RCC 7860 (cell line): ENCODE data around the gene PRKCB.

Experiments used
- DNase-seq: peaks from one replicate; pipeline ENCODE4 v3.0.0-alpha.2; 2015; ENCODE audit warnings: low spot score
- FAIRE-seq: peaks from 2 replicates; lab custom pipeline; 2012; peaks lifted over from hg19 to GRCh38; lab: Jason Lieb, UNC

PRKCB gene

DNA sequence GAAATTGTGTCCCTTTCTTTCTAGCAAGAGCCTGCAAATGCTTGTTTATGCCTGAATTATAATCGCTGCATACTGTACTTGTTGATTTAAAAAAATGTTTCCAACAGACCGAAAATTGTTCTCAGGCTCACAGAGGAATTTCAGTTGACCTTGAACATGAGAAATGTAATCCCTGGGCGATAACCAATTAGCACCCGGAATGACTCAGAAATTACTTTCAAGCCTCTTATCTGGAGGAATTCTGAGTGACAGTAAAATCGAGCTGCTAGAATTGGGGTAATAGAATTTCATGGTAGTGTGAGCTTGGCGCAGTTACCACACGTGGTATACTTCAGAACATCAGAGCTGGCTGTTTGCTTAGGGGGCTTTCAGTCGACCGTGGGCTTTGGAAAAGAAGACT is 281.2 kb downstream of the PRKCB start:
- FAIRE-seq, result no peak

DNA sequence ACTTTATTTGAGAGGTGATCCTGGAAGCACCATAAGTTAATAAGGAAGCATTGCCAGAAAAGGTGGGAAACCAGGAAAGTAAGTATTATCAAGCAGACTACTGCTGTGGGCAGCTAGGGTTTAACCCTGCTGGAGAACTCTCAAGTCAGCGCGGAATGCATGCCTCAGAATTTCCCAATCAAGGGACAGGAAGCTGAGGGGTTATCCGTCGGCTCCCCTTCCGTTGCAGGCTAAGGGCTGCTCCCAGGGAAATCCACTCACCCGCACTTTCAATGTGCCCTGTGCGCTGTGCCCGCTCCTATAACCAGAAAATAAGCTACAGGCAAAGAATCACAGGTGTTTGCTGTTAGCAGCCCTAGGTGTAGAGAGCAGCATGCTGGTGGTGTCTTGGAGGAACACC is 281.9 kb downstream of the PRKCB start:
- FAIRE-seq, result no peak

More for the DNA sequence above, 281.2 kb downstream of the PRKCB start:
- DNase-seq, result no peak

DNA sequence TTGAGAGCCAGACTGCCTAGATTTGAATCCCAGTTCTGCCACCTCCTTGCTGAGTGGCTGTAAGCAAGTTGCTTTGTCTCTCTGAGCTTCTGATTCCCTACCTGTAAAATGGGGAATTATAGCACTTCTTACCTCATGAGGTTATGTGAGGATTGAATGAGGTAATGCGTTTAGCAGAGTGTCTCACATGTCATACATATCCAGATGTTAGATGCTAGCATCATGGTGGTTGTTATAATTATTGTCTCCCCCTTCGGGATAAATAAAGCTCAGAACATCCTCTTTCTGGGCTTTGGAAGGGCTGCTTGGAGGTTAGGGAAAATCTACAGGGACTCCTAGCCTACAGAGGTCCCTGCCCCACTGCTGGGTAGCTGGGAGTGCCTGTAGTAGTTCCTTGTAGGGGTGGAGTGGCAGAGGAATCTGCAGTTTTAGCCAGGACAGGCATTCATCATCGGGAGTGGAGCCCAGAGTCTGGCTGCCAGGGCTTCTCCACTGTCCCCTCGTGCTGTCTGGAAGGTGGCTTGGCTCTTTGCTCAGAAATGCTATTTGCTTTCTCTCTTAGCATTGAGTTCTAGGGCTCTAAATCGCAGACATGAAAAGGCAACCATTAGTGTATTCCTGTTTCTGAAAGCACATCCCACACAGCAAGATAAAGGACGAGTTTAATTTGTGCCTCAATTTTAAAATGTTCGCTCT is 282.5 kb downstream of the PRKCB start:
- FAIRE-seq (no peak), DNase-seq (no peak)

More for the DNA sequence above, 281.9 kb downstream of the PRKCB start:
- no peak for DNase-seq

DNA sequence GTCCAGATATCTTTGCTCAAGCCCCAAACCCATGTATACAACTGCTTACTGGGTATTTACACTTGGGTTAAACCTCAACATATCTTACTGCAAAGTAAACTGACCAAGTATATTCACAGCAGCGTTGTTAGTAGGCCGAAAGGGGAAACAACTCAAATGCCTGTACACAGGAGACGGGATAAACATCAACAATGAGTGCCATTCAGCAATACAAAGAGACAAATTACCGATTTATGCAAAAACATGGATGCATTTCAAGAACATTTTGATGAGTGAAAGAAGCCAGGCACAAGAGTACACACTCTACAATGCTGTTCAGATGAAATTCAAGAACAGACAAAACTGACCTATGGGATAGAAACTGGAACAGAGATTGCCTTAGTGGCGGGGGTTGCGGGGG is 284.0 kb downstream of the PRKCB start:
- DNase-seq (no peak), FAIRE-seq (no peak)

DNA sequence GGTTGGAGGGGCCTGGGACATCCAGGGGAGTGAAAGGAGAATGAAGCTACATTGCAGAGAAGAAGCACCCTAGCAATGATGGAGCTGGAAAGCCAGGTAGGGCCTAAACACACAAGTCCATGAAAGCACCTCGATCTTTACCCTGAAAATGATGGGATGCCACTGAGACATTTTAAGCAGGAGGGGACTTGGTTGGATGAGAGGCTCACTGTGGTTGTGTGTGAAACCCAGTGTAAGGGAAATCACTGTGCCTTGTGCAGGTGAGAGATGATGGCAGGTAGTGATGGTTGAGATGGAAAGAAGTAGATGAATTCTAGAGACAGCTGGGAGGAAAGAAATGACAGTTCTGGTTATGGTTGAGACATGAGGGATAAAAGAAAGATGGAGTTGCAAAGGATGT is 287.5 kb downstream of the PRKCB start:
- FAIRE-seq (no peak), DNase-seq (no peak)

DNA sequence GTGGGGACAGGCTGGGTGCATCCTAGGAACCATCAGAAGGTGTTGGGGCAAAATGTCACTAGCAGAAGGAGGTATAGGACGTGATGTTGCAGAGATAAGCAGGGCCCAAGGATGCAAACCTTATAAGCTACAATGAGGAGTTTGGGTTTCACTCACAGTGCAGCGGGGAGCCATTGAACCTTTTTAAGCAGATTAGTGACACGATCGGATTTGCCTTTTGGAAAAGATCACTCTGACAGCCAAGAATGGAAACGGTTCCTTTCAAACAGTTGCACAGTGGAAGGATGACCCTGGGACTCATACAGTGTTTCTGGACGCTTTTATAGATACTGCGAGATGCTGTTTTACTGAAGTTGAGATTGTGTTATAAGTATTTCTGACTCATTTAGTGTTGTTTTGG is 288.5 kb downstream of the PRKCB start:
- no peak for FAIRE-seq
- no peak for DNase-seq

DNA sequence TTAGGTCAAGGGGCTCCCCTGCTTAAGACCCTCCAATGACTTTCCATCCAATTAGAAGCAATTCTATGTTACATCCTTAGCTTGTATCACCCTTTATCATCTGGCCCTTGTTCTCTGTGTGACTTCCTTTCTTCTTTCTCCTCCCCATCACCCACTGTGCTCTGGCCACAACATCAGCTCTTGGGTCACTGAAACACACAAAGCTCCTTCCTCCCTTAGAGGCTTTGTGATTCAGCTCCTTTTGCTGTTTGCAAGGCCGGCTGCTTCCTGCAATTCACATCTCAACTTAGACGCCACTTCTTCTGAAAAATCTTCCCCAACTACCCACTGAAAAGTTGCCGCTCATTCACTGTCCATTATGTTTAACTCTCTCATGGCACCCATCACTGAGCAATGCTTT is 289.4 kb downstream of the PRKCB start:
- no peak for DNase-seq
- FAIRE-seq, result no peak

DNA sequence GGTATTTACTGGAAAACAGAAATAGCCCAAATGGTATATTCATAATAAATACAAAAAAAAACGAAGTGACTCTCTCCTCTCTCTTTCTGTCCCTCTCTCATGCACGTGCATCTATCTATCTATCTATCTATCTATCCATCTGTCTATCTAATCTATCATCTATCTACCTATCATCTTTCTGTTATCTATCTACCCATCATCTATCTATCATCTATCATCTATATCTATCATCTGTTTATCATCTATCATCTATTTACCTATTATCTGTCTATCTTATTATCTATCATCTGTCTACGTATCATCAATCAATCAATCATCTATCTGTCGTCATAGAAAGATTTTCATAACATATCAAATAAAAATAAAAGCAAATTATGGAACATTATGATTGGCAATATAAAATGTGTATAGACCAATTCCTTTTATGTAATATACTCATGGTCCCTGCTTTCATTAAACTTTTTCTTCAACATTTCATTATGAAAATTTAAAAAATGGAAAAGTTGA is 293.7 kb downstream of the PRKCB start:
- FAIRE-seq (no peak), DNase-seq (no peak)

DNA sequence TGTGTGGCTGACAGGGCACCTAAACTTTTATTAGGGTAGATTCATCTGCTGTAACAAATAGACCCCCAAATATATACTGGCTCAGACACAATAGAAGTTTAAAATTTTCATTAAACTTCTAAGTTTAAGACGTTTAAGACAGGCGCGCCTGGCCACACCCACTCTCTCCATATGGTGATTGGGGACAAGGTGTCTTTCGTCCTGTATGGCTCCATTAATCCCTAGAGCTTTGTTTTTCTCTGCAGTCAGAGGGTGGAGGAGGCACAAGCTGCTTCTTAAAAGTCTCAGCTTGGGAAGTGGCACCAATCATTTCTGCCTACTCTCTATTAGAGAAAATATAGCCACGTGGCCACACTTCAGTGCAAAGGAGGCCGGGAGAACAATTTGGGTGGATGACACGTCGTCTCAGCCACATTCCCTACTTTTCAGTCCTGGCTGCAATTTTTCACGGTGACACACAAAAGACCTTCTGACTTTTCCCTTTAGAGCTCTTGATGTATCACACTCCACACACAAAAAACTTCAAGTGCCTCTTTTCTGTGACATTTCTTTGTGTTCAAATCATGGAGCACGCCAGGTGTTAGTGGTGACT is 294.8 kb downstream of the PRKCB start:
- DNase-seq (no peak), FAIRE-seq (no peak)

DNA sequence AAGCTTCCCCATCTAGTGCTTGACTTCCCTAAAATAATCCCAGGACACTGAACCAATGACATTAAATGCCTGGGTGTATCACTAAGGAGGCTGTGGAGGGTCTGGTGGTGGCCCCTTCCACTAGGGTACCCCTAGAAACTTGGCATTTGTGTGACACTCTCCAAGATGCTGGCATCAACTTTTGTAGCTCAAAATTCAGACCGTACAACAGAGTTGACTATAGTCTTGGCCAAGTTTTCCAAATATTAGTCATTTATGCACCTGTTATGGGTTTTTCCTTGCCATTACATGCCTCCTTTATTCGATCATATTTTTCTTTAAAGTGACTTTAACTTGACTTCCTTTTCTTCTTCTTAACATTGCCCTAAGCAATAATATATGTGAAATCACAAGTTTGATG is 295.5 kb downstream of the PRKCB start:
- FAIRE-seq (no peak), DNase-seq (no peak)

DNA sequence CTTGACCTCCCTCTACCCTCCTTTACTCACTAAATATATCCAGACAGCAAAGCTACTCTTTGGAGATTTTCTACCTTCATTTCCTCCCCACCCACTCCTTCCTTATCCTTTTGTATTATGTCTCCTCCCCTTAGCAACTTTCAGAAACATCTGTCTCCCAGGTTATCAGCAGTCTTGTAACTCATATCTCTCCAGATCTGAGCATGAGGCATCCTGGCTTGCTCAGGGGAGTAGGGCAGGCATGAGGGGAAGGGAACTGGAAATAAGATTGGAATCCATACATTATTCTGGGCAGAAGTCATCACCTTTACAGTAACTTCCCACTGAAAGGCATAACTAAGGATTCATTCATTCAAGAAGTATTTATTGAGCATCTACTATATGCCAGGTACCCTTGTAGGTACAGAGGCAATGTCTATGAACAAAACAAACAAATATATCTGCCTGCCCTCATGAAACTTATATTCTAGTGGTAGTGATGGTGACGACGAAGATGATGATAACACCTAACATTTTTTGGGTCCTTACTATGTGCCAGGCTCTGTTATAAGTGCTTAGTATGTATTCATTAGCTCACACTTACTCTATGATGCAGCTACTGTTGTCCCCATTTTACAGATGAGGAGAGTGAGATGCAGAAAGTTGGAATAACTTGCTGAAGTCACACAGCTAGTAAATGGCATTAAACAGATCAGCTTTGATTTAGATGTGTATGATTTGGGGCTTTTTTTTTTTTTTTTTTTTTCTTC is 296.4 kb downstream of the PRKCB start:
- FAIRE-seq (no peak), DNase-seq (no peak)

DNA sequence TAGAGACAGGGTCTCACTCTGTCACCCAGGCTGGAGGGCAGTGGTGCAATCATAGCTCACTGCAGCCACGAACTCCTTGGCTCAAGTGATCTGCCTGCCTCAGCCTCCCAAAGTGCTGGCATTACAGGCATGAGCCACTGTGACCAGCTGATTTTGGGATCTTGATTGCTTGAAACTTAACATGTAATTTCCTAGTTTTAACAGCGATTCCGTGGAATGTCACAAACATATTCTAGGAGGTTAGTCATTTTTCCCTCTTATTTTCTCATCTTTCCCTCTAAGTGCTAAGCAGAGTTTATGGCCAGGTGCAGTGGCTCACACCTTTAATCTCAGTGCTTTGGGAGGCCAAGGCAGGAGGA is 297.0 kb downstream of the PRKCB start:
- FAIRE-seq (no peak), DNase-seq (no peak)

DNA sequence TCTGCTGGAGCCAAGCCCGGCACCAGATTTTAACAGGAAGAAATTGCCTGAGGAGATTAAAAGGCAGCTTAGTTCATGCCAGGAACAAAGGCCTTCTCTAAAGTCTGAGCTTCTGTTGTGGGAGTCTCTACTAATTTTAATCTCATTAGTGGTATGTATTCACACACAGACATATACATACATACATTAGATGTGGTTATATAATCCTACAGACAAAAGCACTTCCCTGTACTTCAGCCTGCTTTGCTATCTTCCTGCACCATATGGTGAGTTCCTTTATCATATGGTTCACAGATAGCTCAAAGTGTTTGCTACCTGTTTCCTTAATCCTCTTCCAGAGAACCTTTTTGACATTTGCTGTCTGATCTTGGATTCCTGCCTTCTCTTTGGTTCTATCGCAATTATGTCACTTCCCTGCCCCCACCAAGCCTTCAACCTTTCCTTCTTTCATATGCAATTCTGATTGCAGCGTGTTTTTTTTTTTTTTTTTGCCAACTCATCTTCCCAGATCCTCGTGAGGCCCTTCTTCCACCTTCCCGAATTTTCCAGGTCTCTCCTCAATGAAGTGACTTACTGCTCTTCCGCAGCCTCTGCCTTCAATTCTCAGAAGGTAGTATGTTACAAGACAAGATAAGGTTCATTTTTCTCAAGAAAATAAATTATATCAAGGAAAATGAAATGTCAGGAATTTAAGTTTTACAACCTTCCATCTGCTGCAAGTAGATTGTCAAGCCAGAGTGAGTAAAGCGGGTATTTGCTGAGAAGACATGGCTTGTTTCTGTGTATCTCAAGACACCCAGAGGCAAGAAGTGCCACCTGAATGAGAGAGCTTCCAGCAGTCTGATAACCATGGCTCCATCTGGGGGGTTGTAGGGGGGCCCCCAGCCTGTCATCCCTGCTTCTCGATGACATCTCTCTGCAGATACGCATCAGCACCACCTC is 300.1 kb downstream of the PRKCB start:
- FAIRE-seq, result no peak
- no peak for DNase-seq

DNA sequence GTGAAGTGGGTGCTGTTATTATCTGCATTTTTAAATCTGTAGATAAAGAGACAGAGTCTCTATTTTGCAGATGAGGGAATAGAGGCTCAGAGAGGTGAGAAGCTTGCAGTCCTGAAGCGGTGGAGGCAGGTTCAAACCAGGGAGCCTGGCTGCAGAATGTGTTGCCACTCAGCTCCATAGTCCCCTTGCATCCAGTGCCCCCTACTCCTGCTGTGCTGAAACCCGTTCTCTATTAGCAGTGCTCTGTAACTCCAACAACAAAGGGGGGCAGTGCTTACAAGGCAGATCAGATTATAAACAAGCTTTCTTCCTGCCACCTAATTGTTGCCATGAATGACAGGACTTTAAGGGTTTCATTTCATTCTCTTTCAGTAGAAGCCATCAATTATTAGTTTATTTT is 302.2 kb downstream of the PRKCB start:
- DNase-seq (no peak), FAIRE-seq (no peak)

DNA sequence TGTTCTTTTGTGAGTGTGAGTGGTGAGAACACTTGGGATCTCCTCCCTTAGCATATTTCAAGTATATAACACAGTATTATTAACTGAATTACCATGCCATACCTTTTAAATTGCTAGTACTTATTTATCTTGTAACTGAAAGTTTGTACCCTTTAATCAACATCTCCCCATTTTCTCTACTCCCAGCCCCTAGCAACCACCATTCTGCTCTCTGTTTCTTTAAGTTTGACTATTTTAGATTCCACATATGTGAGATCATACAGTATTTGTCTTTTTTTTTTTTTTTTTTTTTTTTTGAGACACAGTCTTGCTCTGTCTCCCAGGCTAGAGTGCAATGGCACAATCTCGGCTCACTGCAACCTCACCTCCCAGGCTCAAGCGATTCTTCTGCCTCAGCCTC is 302.8 kb downstream of the PRKCB start:
- no peak for DNase-seq

DNA sequence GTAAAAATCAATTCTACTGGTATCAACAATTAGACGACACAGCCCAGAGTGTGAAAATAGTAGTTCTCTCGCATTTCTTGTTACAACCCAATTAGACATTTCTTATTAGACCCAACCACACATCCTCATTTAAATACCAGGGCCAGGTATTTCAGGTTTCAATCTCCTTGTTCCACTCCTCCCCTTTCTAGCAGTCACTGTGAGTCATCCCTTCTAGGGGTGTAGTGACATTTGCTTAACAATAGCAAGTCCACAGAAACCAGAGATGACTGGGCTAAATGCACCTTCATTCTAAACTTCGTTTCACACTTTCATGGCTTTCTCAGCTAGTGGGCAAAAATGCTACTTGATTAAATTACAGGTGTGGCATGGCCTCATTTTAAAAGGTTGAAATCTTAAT is 303.5 kb downstream of the PRKCB start:
- FAIRE-seq, result no peak
- DNase-seq, result no peak

More for the DNA sequence above, 302.8 kb downstream of the PRKCB start:
- no peak for FAIRE-seq

DNA sequence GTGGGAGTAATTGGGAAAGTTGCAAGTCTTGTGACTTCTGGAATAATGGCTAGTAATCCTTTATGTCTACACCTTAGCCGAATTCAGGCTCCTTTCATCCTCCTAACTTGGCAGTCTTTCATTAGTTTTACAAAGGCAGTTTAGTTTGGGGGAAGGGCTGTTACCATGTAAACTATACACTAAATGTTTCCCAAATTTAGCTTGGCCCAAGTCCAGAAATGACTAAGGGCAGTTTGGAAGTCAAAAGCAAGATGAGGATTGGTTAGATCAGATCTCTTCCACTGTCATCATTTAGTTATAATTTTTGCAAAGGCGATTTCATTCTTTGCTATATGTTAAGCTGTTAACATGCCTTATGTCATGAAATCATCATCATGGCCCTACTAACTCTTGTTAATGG is 304.9 kb downstream of the PRKCB start:
- FAIRE-seq (no peak), DNase-seq (no peak)

DNA sequence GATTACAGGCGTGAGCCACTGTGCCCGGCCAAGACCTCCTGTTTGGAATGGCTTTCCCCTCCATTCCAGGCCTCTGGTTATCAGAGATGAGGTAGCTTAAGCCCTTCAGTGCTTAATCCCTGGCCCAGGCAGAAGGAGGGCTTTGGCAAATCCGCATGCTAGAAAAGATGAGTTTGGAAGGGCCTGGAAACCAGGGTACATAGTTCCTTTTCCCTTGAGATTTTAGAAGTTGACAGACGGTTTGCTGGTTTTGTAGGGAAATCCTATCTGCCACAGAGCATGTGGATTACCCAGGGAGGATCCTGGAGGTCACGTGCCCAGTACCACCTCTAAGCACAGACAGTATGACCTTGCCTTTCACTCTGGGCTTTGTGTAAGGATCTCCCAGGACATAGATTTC is 305.7 kb downstream of the PRKCB start:
- FAIRE-seq, result no peak
- DNase-seq, result no peak

DNA sequence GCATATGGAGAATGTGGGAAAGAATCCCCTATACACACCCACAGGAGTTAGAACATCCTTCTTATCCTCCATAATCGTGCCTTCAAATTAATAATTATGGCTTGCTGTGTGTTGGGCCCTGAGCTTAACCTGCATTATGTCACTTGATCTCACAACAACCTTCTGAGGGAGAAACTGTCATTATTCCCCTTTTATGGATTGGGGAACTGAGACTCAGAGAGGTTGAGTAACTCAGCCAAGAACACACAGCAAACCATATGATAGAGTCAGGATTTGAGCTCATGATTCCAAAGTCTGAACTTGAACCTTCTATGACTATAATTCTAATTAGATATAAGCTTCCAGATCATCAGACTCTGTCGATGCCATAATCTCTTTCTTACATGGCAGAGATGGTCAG is 306.1 kb downstream of the PRKCB start:
- FAIRE-seq, result no peak
- DNase-seq, result no peak

DNA sequence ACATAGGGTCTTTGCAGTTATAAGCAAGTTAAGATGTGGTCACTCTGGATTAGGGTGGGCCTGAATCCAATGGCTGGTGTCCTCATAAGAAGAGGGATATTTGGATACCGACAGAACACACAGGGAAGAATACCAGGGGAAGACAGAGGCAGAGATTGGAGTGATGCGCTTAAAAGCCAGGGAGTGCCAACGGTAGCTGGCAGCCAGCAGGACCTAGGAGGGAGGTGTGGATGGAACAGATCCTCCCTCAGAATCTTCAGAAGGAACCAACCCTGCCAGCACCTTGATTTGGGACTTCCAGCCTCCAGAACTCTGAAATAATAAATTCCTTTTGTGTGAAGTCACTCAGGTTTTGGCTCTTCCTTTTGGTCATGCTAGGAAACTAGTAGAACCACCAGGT is 310.1 kb downstream of the PRKCB start:
- FAIRE-seq (no peak), DNase-seq (no peak)

DNA sequence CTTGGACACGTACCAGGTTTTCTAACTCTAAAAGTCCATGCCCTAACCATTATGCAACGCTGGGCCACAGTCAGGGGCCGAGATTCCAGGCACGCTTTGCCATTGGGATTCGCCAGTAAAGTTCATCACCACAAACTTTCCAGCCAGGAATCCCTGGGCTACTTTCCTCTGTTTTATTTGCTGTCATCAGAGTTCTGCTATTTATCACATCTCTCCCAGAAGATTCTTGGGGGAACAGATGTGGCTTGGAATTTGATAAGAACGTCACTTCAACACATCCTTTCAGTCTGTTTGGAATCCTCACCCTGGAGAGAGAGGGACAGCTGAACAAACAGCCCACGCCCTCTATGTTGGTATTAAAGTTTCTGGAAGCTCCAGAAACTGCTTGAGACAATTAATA is 310.7 kb downstream of the PRKCB start:
- DNase-seq (no peak), FAIRE-seq (no peak)
